Activated naive CD8-positive, alpha-beta T cell treated with anti-CD3 and anti-CD28 coated beads, Interleukin-2, amount 50 U/mL, for 16 hours (primary cell): Measurements from ENCODE around the gene IFNL3.
"Not testable (repeated sequence)": the region's sequence is repeated elsewhere in the genome, so short reads cannot be mapped to it uniquely, and the experiment has no call there.

Experiments
- DNase-seq: peaks from one replicate; pipeline ENCODE4 v3.0.0-alpha.2; 2020; ENCODE audit warnings: low read depth, low spot score

The IFNL3 gene

DNA sequence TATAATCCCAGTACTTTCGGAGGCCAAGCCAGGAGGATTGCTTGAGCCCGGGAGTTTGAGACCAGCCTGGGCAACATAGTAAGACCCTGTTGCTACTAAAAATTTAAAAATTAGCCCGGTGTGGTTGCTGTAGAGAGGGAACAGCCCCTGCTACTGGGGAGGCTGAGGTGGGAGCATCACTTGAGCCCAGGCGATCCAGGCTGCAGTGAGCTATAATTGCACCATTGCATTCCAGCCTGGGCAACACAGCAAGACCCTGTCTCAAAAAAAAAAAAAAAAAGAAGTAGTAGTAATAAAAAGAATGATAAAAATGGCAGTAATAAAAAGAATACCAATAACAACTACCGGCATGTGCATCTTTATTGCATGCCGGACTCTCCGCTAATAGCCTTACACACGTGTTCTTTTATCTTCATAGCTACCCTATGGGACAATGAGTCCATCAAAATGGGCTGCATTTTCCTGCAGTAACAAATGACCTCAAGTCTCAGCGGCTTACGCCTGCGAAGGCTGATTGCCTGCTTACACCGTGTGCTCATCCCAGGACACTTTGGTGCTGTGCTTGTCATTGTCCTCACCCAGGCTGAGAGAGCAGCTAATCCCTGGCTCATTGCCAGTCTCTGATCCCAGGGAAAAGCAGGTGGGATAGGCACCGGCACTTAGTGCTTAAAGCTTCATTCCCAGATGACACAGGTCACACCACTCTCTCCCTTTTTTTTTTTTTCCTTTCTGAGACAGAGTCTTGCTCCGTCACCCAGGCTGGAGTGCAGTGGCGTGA, 26.4 kb downstream of the IFNL3 start:
- no peak for DNase-seq

DNA sequence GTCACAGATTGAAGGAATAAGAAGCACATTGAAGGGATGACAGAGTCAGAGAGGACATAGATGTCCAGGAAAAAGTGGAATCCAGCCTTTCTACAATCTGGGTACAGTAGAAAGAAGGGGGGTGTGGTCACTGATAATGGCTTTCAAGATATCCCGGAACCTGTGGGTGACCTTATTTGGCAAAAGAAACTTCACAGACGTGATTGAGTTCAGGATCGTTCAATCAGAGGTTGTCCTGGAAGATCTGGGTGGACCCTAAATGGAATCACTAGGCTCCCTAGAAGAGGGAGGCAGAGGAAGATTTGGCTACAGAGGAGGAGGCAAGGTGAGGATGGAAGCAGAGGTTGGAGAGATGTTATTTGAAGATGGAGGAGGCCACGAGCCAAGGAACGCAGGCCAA, 27.7 kb downstream of the IFNL3 start:
- DNase-seq, result no peak

DNA sequence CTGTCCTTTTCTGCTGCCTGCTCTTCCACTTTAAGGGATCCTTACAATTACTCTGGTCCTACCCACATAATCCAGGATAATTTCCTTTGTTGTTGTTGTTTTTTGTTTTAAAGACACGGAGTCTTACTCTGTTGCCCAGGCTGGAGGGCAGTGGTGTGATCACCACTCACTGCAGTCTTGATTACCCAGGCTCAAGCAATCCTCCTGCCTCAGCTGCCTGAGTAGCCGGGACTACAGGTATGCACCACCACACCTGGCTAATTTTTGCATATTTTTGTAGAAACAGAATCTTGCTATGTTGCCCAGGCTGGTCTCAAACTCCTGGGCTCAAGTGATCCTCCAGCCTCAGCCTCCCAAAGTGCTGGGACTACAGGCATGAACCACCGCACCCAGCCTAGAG, 29.5 kb downstream of the IFNL3 start:
- not testable (repeated sequence) for DNase-seq

DNA sequence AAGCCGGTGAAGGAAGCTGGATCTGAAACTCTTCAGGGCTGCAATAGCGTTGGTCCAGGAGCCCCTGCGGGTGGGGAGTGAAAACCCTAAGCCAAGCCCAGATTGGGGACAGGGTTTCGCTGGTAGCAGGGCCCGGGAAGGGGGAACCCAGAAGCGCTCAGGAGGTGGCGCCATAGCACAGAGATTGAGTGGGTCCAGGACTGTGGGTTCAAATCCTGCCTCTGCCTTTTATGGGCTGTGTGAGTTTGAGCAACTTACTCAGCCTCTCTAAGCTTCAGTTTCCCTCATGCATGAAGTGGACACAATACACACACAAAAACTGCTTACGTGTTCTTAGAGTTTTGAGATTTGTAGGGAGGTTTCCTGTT, 32.4 kb downstream of the IFNL3 start:
- peak; percentile 21 for DNase-seq

DNA sequence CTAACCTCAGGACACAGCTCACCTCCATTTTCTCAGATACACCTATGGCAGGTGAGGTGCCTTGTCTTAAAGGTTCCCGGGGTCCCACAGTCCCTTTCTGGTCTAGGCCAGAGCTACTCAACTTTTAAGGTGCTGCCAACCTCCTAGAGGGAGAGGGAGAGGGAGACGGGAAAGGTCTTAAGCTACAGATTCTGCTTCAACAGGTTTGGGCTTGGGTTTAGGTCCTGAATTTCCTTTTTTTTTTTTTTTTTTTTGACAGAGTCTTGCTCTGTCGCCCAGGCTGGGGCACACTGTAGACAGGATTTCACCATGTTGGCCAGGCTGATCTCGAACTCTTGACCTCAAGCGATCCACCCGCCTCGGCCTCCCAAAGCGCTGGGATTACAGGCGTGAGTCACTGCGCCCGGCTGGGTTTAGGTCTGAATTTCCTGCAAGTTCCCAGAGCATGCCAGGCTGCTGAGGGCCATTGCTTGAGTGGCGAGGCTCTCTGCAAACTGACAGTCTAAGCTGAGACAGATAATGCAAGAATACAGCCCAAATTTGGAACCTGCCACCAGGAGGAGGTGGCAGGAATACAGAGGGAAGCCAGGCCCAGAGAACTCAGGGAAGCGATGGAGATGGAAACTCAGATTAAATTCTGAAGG, 33.0 kb downstream of the IFNL3 start:
- no peak for DNase-seq

DNA sequence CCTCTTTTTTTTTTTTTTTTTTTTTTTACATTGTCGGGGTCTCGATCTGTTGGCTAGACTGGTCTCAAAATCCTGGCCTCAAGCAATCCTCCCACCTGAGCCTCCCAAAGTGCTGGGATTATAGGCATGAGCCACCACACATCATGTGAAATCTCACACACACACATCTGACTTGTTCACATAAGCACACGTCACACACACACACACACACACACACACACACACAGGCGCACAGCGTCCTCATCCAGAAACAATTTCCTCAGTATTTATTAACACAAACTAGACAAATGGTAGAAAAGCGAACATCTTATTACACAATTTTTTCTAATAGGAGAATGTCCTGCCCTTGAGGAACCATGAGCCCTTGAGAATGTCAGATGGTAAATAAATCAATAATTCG, 35.6 kb downstream of the IFNL3 start:
- DNase-seq, result no peak

DNA sequence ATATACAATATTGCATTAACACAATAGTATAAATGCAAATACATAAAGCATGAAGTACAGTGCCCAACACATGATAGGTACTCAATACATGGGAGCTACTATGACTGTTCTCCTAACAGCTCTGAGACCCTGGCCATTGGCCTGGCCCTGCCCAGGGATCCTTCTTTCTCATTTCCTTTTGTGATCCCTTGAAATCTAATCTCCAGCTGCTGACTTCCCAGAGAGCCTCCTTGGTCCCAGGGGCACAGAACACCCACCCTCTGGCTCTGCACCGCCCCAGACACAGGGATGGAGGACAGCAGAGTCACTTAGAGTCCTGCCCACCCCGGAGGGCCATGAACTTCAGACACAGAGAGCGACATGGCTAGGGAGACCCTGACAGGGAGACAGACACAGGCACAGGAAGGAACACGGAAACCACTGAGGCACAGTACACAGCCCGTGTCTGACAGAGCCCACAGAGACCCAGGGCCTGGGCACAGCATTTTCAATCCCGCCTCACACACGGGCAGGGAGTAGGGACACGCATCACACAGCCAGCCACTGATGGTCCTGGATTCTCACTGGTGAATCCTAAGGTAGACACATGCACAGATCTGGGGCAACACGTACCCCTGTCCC, 36.5 kb downstream of the IFNL3 start:
- DNase-seq, result no peak

DNA sequence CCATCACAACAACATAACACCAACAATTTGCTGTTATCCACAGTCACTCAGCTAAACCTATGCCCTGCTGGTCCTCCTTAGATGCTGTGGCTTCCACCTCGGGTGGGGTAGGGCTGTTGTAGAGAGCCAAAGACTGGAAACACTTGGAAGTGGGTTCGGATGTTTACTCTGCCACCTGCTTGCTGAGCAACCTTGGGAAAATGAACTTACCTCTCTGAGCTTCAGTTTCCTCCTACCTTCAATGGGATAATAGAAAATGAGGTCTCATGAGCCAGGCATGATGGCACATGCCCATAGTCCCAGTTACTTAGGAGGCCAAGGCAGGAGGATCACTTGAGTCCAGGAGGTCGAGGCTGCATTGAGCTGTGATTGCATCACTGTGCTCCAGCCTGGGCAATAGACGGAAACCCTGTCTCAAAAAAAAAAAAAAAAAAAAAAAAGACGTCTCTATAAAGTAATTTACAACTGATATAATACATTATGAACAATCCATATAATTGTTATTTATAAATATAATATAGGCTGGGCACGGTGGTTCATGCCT, 37.4 kb downstream of the IFNL3 start:
- DNase-seq, result no peak

DNA sequence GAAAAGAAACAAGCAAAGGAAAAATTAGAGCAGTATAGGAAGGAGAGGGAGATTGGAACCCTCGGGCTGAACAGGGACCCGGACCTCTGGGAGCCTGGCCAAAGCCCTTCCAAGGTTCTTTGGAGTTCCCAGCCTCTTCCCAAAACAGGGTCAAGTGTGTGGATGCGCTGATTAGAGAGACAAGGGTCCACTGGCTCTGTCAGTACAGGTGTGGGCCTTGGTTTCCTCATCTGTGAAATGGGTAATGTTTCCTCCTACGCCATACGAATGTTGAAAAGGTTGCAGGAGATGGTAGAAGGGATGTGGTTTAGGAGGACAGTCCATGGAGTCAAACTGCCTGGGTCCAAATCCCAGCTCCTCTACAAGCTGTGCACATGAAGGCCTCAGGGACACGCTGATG, 38.7 kb downstream of the IFNL3 start:
- no peak for DNase-seq

DNA sequence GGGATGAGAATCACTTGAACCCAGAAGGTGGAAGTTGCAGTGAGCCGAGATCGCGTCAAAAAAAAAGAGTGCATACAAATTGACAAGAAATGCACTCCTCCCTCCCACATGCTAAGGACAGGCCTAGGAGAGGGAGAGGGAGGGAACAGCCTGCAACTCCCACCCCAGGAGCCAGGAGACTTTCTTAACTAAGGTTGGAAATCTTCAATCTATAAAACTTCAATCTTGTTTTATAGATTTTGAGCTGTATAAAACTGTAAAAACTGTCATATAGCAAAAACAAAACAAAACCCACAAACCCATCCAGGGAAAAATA, 39.4 kb downstream of the IFNL3 start:
- no peak for DNase-seq

DNA sequence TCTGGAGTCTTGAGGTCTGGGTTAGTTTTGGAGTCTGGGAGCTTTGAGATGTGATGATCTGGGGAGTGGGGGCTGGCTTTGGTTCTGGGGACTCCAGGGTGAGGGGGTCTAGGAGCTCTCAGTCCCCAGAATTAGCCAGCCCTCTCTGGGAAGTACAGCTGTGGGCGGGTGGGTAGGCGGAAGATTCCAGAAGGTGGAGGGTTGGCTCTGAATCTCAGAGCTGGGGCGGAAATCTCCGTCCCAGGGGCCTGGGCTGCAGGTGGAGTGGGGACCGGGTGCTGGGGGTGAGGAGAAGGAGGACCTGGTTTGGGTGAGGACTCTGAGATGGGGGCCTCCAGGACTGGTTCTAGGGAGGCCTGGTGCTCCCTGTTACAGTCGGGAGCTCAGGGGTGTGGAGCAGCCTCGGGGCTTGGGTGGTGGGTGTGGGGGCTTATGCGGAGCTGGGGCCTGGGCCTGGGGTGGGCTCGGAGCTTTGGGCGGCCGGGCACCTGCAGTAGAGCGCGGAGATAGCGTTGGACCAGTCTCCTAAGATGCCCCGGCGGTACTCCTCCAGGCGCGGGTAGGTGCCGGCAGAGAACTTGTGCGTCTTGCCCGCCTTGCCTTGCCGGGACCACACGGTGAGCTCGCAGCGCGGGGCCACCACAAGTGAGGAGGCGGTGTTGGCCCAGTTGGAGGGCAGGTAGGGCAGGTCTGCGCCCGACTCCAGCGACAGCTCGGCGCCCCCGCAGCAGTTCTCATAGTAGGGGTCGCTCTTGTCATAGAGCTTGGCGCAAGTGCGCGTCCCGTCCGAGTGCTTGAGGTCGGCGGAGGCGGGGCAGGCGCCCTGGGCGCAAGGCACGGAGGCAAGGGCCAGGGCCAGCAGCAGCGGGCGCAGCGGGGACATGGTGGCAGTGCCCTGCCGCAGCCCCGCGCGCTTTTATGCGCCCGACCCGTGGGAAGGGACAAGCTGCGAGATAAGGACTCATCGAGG, 41.1 kb downstream of the IFNL3 start, which contains the start of gene SYCN:
Gene SYCN, minus strand, starts transcription at position 892 of the 970 bp plus-strand sequence. Its CDS starts 9 bp downstream, at position 883.
- DNase-seq, result no peak

DNA sequence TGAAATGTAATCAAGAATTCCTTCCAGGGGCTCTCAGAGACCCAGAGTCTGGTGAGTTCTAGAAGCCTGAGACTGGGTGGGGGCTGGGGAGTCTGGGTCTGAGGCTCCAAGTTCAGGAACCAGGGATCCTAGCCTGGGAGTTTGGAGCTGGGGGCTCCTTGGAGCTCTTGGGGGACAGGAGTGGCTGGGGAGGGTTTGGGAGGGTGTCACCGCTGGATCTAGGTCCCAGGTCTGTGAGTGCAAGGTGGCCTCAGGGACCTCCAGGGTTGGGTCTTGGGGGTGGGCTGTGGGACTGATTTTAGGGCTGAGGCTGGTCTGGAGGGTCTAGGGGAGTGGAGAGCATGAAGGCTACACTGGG, 41.8 kb downstream of the IFNL3 start:
- DNase-seq, result no peak

DNA sequence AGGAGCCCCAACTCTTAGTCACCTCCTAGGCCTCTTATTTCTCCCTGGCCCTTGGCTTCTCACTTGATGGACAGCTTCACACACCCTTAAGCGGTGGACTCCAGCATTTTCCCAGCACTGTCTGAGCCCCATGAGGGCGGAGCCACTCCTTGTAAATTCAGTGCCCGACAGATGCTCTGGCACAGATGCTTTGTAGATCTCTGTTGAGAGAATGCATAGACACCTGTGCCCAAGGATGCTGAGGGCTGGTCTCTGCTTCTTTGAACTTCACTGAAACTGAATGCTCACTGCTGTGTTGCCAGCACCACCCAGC, 44.0 kb downstream of the IFNL3 start:
- no peak for DNase-seq

DNA sequence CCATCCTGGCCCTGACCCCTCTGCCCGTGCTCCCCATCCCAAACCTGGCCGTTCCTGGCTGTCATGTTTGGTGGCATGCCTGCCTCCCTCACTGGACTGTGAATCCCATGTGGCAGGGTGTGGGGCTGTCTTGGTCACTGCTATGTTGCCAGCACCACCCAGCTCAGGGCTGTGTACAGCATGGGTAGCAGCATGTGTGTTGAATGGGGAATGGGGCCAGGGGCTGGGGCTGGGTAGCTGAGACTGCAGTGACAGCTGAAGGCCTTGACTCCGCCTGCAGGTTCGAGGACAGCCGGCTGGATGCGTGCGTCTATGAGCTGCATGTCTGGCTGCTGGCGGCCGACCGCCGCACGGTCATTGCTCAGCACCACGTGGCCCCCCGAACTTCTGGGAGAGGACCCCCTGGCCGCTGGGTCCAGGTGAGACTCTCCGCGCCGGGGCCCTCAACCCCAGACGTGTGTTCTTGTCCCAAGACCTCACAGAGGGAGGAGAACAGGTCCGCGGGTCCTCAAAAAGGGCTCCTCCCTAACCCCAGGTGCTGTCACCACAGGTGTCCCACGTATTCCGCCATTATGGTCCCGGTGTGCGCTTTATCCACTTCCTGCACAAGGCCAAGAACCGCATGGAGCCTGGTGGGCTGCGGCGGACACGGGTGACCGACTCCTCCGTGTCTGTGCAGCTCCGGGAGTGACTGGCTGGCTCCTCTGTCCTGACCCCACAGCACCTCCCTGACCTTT, 44.6 kb downstream of the IFNL3 start:
- DNase-seq, result no peak

DNA sequence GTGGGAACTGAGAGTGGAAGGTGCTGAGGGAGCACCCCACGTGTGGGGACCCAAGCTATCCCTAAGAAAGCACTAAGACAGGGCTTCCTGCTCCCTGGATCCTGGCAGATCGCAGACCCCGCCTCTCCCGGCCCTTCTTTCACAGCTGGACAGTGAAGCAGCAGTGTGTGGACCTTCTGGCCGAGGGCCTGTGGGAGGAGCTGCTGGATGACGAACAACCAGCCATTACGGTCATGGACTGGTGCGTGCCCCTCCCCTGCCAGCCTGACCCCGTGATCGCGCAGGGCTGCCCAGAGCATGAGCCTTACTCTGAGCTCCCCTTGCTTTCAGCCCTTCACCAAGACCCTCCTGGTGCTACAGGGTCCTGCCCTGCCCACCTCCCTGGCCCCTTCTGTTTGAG, 45.8 kb downstream of the IFNL3 start:
- no peak for DNase-seq

DNA sequence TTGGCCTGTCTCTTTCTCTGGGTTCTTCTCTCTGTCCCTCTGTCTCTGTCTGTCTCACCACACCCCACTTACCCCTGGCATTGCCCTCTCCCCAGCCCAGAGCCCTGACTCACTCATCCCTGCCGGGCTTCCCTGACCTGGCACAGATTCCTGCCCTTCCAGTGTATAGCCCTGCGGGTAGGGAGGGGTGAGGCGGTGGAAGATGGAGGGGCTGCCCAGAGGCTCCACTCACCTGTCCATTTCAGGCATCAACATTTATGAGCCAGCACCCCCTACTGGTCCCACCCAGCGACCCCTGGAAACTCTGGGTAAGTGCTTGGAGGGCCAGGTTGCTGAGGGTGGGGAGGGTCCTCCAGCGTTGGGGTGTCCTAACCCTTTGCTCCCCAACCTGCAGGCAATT, 47.0 kb downstream of the IFNL3 start:
- no peak for DNase-seq

DNA sequence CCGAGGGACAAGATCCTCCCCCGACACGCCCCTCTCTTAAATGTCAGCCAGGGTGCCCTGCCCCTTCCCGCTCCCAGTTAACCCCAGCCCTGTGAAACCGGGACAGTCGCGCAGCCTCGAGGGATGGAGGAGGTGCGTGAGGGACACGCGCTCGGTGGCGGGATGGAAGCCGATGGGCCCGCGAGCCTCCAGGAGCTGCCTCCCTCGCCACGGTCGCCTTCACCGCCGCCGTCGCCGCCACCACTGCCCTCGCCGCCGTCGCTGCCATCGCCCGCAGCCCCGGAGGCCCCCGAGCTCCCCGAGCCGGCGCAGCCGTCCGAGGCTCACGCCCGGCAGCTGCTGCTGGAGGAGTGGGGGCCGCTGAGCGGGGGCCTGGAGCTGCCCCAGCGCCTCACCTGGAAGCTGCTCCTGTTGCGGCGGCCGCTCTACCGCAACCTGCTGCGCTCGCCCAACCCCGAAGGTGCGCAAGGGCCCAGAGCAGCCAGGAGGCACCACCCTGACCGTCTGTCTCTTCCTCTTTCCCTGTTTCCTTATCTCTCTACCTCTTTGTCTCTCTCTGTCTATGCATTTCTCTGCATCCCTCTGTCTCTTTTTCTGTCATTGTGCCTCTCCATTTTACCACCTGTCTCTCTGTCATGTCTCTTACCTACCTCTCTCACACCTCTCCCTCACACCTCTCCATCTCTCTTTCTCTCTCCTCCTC, 47.8 kb downstream of the IFNL3 start, which contains the start of gene NCCRP1:
Gene NCCRP1, plus strand, starts transcription at position 105 of the 703 bp plus-strand sequence. Its CDS starts 19 bp downstream, at position 124.
- no peak for DNase-seq

DNA sequence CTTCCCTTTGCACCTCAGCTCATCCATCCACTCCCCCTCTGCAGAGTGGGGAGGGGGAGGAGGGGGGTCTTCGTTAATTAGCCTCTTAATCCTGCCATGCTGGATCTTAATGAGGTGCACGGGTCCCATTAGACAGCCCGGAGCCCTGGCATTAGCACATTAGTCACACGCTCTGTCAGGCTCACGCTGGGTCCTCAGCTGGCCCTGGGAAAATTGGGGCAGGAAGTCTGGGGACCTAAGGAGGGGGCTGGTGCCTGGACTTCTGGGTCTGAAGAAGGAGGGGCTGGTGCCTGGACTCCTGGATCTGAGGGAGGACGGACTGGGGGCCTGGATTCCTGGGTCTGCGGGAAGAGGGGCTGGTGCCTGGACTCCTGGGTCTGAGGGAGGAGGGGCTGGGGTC, 48.5 kb downstream of the IFNL3 start:
- no peak for DNase-seq

DNA sequence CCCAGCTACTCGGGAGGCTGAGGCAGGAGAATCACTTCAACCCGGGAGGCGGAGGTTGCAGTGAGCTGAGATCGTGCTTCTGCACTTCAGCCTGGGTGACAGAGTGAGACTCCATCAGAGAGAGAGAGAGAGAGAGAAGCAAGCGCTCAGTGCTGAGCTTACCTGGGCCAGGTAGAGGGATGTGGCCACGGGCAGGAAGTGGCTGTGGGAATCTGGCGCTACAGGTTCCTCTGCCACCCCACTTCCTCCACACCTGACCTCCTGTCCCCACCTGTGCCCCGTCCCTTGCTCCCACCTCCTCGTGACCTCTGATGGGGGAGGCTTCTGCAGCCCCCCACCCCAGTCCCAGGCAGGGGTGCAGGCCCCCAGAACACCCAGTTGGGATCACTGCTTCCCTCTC, 49.1 kb downstream of the IFNL3 start:
- DNase-seq, result no peak

DNA sequence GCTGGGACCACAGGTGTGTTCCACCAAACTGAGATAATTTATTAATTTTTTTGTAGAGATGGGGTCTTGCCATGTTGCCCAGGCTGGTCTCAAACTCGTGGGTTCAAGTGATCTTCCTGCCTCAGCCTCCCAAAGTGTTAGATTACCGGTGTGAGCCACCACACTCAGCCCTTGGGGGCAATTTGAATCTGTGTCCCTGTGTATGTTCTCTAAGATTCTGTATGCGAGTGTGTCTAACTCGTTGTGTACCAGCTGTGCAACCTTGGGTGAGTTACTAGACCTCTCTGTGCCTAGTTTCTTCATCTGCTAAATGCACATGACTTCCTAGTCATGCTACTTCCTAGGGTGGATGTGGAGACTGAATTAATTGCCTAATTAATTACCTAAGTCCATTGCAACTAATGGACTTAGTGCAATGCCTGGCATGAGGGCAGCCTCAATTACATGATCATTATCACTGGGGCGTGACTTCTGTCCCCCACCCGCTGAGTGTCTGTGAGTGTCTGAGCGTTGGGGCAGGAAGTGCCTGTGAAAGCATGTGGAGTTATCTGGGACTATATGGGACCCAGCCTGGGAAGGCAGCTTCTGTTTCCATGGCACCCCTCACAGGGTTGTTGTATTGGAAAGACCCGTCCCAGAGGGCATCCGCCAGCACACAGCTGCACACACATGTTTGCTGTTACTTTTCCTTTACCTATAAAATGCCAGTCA, 49.8 kb downstream of the IFNL3 start:
- DNase-seq, result no peak
